WERI-Rb-1 (cell line): ENCODE measurements around the gene KIF9.
"Not testable (repeated sequence)": the region's sequence is repeated elsewhere in the genome, so short reads cannot be mapped to it uniquely, and the experiment has no call there.

Experiments used
- DNase-seq: peaks from one replicate; pipeline ENCODE4 v3.0.0-alpha.2; 2020
- H3K27ac ChIP-seq: fragments of 250-450 bp; sonication (Bioruptor Pico); 2 replicates; pipeline ENCODE4 v1.5.1; 2020; ENCODE audit warnings: mild to moderate bottlenecking, moderate library complexity
- H3K27me3 ChIP-seq: fragments of 250-450 bp; sonication (Bioruptor Pico); 2 replicates; pipeline ENCODE4 v1.5.1; 2021; ENCODE audit warnings: mild to moderate bottlenecking, low read depth, moderate library complexity; ENCODE audit not compliant: insufficient read depth, severe bottlenecking
- H3K36me3 ChIP-seq: fragments of 250-450 bp; sonication (Bioruptor Pico); 2 replicates; pipeline ENCODE4 v1.5.1; 2020; ENCODE audit warnings: mild to moderate bottlenecking, moderate library complexity
- H3K4me3 ChIP-seq: 2 replicates; pipeline ENCODE4 v1.5.1; 2011; ENCODE audit warnings: low read depth, mild to moderate bottlenecking, control low read depth, low read length
- H3K9me3 ChIP-seq: fragments of 250-450 bp; sonication (Bioruptor Pico); 2 replicates; pipeline ENCODE4 v1.5.1; 2021; ENCODE audit warnings: mild to moderate bottlenecking, moderate library complexity; ENCODE audit not compliant: severe bottlenecking
- CTCF ChIP-seq: IDR thresholded peaks from 2 replicates; pipeline ENCODE4 v1.5.1; 2011; ENCODE audit warnings: low read depth, mild to moderate bottlenecking, control low read depth, inconsistent platforms, low read length

Gene KIF9

GRCh38 chr3:47315069-47315647 is 32.6 kb upstream of the KIF9 start:
- DNase-seq = no peak
- Histone ChIP-seq H3K27ac (no peak overlapping the region), H3K4me3 (no peak overlapping the region)

GRCh38 chr3:47314056-47314764 is 31.6 kb upstream of the KIF9 start:
- Histone ChIP-seq H3K36me3 (no peaks in the 10 kb centered on the region), H3K27me3 (no peaks in the 10 kb centered on the region), H3K9me3 (no peaks in the 10 kb centered on the region), H3K27ac (no peak overlapping the region), H3K4me3 (no peak overlapping the region)
- TF ChIP-seq CTCF = no peak
- no peak for DNase-seq

More at GRCh38 chr3:47315069-47315647, 32.6 kb upstream of the KIF9 start:
- no peaks in the 10 kb centered on the region for H3K27me3 ChIP-seq
- TF ChIP-seq CTCF = no peak
- H3K36me3 ChIP-seq = peaks cover 3% of the 10 kb centered on the region
- no peaks in the 10 kb centered on the region for H3K9me3 ChIP-seq

GRCh38 chr3:47313341-47314055 is 30.9 kb upstream of the KIF9 start:
- no peaks in the 10 kb centered on the region for H3K9me3 ChIP-seq
- no peak for DNase-seq
- no peak for TF ChIP-seq CTCF
- H3K27ac ChIP-seq = no peak overlapping the region
- no peaks in the 10 kb centered on the region for H3K36me3 ChIP-seq
- no peaks in the 10 kb centered on the region for H3K27me3 ChIP-seq
- H3K4me3 ChIP-seq = no peak overlapping the region

GRCh38 chr3:47310391-47310790 is 27.8 kb upstream of the KIF9 start:
- no peak overlapping the region for H3K27ac ChIP-seq

GRCh38 chr3:47309231-47309630 is 26.6 kb upstream of the KIF9 start:
- not testable (repeated sequence) for DNase-seq, H3K36me3 ChIP-seq, H3K9me3 ChIP-seq, H3K27ac ChIP-seq, H3K27me3 ChIP-seq, H3K4me3 ChIP-seq

More at GRCh38 chr3:47310391-47310790, 27.8 kb upstream of the KIF9 start:
- no peaks in the 10 kb centered on the region for H3K9me3 ChIP-seq
- H3K27me3 ChIP-seq = no peaks in the 10 kb centered on the region
- H3K4me3 ChIP-seq = no peak overlapping the region
- TF ChIP-seq CTCF = no peak
- no peak for DNase-seq
- H3K36me3 ChIP-seq = 0 out of 2 replicates have a peak, but pooled peaks cover 2% of the 10 kb centered on the region

GRCh38 chr3:47306022-47306421 is 23.4 kb upstream of the KIF9 start:
- DNase-seq = no peak
- Histone ChIP-seq H3K9me3 (no peaks in the 10 kb centered on the region), H3K27ac (no peak overlapping the region), H3K36me3 (peaks cover 2% of the 10 kb centered on the region; the same call in 1 of the 2 replicates), H3K27me3 (no peaks in the 10 kb centered on the region), H3K4me3 (no peak overlapping the region)
- TF ChIP-seq CTCF = no peak
